Adipose tissue (tissue), 3 donors: Measurements from ENCODE around the gene ST8SIA3. TPM values are rescaled to one million over a fixed set of nuclear protein-coding genes. Genes with fewer than 3 reads are reported as not detected.
"Not testable (repeated sequence)": the region's sequence is repeated elsewhere in the genome, so short reads cannot be mapped to it uniquely, and the experiment has no call there.

Experiments
- H3K27ac ChIP-seq: one replicate; pipeline ENCODE4 v1.5.1; 2013; ENCODE audit warnings: low read depth, low read length
- WGBS, 3 donors: extraction: QIAGEN DNeasy Blood & Tissue Kit; methylation state at CpG; one replicate each; pipeline ENCODE4 v1.1.7; 2013; 5-methylcytosine and 5-hydroxymethylcytosine counted together
- polyA plus RNA-seq, 3 donors: library from polyadenylated mRNA; stranded (reverse); fragments of 200-250 nt; gene quantifications; one replicate each; pipeline ENCODE4 v1.2.3, GENCODE V29; 2013
- donor health status: healthy with polysubstance abuse.
- donor health status: Bipolar disorder and iron deficiency.
- donor health status: healthy.

The ST8SIA3 gene
- polyA plus RNA-seq, 3 donors, result 0.01 to 0.41 TPM; not detected in 1

- 2 to 6% (median 5%) methylated on average over 37 of the region's 37 CpGs for WGBS, 3 donors
- no peak overlapping the region for H3K27ac ChIP-seq
Observed at GRCh38 chr18:57353940-57354461, 1.6 kb downstream of the ST8SIA3 start.

GRCh38 chr18:57359433-57359832, 7.1 kb downstream of the ST8SIA3 start:
- 32 to 70% (median 68%) methylated on average over 4 of the region's 4 CpGs for WGBS, 3 donors
- H3K27ac ChIP-seq, result no peak overlapping the region

GRCh38 chr18:57362714-57363113, 10.4 kb downstream of the ST8SIA3 start:
- no peak overlapping the region for H3K27ac ChIP-seq

GRCh38 chr18:57364460-57364859, 12.1 kb downstream of the ST8SIA3 start:
- 58 to 83% (median 76%) methylated on average over 2 of the region's 2 CpGs for whole genome bisulfite sequencing, 3 donors
- H3K27ac ChIP-seq, result no peak overlapping the region

GRCh38 chr18:57366528-57367081, 14.2 kb downstream of the ST8SIA3 start:
- H3K27ac ChIP-seq, result no peak overlapping the region

GRCh38 chr18:57372444-57372843, 20.1 kb downstream of the ST8SIA3 start:
- 79 to 89% (median 88%) methylated on average over 9 of the region's 9 CpGs for WGBS, 3 donors
- H3K27ac ChIP-seq, result no peak overlapping the region

More at GRCh38 chr18:57366528-57367081, 14.2 kb downstream of the ST8SIA3 start:
- WGBS, 3 donors, result 72 to 79% (median 77%) methylated on average over 2 of the region's 2 CpGs

- WGBS, 3 donors, result 87 to 91% (median 89%) methylated on average over 4 of the region's 4 CpGs
- H3K27ac ChIP-seq, result no peak overlapping the region
Observed at GRCh38 chr18:57373017-57373416, 20.7 kb downstream of the ST8SIA3 start.

- no peak overlapping the region for H3K27ac ChIP-seq
- 54 to 86% (median 65%) methylated on average over 2 of the region's 2 CpGs for WGBS, 3 donors
Observed at GRCh38 chr18:57376503-57376902, 24.1 kb downstream of the ST8SIA3 start.

GRCh38 chr18:57389271-57389670, 36.9 kb downstream of the ST8SIA3 start:
- H3K27ac ChIP-seq, result no peak overlapping the region
- WGBS, 3 donors, result 49 to 55% (median 54%) methylated on average over 2 of the region's 2 CpGs

- no peak overlapping the region for H3K27ac ChIP-seq
- 42 to 58% (median 56%) methylated on average over 3 of the region's 3 CpGs for WGBS, 3 donors
Observed at GRCh38 chr18:57390044-57390443, 37.7 kb downstream of the ST8SIA3 start.

GRCh38 chr18:57394749-57395148, 42.4 kb downstream of the ST8SIA3 start:
- WGBS, 3 donors, result 81 to 89% (median 86%) methylated on average over 1 of the region's 1 CpG
- H3K27ac ChIP-seq, result not testable (repeated sequence)

- 91 to 95% (median 91%) methylated on average over 7 of the region's 7 CpGs for WGBS, 3 donors
- H3K27ac ChIP-seq, result not testable (repeated sequence)
Observed at GRCh38 chr18:57396831-57397230, 44.5 kb downstream of the ST8SIA3 start.

GRCh38 chr18:57397440-57398132, 45.2 kb downstream of the ST8SIA3 start:
- H3K27ac ChIP-seq, result no peak overlapping the region
- 67% methylated on average over 2 of the region's 2 CpGs for WGBS, 3 donors

GRCh38 chr18:57404345-57404744, 52.0 kb downstream of the ST8SIA3 start:
- no peak overlapping the region for H3K27ac ChIP-seq

GRCh38 chr18:57409650-57410049, 57.3 kb downstream of the ST8SIA3 start:
- H3K27ac ChIP-seq, result no peak overlapping the region

- no peak overlapping the region for H3K27ac ChIP-seq
- 61 to 80% (median 77%) methylated on average over 3 of the region's 3 CpGs for WGBS, 3 donors
Observed at GRCh38 chr18:57410749-57411148, 58.4 kb downstream of the ST8SIA3 start.

- no peak overlapping the region for H3K27ac ChIP-seq
- WGBS, 3 donors, result 71 to 85% (median 80%) methylated on average over 4 of the region's 4 CpGs
Observed at GRCh38 chr18:57416542-57416941, 64.2 kb downstream of the ST8SIA3 start.
